Panc1 (cell line): ENCODE results near the gene LMAN1.

Experiments used
- CTCF ChIP-seq: fragments of 450-650 bp; IDR thresholded peaks from 2 replicates; pipeline ENCODE4 v1.5.1; 2017; ENCODE audit warnings: mild to moderate bottlenecking
- POLR2AphosphoS5 ChIP-seq: IDR thresholded peaks from 2 replicates; pipeline ENCODE4 v1.6.1; 2012; ENCODE audit warnings: mild to moderate bottlenecking, low read depth, low read length, moderate library complexity
- REST ChIP-seq, 2 experiments: IDR thresholded peaks; 2 replicates each; pipeline ENCODE4 v1.6.1; 2011 to 2012; ENCODE audit warnings: low read depth in 2 of 2, control low read depth in 1 of 2, low read length in 1 of 2, mild to moderate bottlenecking in 1 of 2, moderate library complexity in 1 of 2; ENCODE audit not compliant: insufficient read depth in 1 of 2
- SIN3A ChIP-seq: IDR thresholded peaks from 2 replicates; pipeline ENCODE4 v1.6.1; 2012; ENCODE audit warnings: low read depth, mild to moderate bottlenecking, low read length, moderate library complexity, borderline replicate concordance; ENCODE audit not compliant: insufficient read depth
- TCF7L2 ChIP-seq: IDR thresholded peaks from 2 replicates; pipeline ENCODE4 v1.6.1; 2011; ENCODE audit warnings: mild to moderate bottlenecking, low read depth, low read length, inconsistent platforms

- TF ChIP-seq CTCF (no peak), POLR2AphosphoS5 (no peak), TCF7L2 (no peak), SIN3A (no peak), REST (IDR thresholded peaks at IDR 0.05; ENCODE audit: insufficient read depth in 1 of 2, low read depth in 2 of 2, low read length in 1 of 2) (no peak)
These were observed 18.8 kb downstream of the LMAN1 start for GRCh38 chr18:59340312-59340711.
